ENCODE data around the gene ATF7.

DNA sequence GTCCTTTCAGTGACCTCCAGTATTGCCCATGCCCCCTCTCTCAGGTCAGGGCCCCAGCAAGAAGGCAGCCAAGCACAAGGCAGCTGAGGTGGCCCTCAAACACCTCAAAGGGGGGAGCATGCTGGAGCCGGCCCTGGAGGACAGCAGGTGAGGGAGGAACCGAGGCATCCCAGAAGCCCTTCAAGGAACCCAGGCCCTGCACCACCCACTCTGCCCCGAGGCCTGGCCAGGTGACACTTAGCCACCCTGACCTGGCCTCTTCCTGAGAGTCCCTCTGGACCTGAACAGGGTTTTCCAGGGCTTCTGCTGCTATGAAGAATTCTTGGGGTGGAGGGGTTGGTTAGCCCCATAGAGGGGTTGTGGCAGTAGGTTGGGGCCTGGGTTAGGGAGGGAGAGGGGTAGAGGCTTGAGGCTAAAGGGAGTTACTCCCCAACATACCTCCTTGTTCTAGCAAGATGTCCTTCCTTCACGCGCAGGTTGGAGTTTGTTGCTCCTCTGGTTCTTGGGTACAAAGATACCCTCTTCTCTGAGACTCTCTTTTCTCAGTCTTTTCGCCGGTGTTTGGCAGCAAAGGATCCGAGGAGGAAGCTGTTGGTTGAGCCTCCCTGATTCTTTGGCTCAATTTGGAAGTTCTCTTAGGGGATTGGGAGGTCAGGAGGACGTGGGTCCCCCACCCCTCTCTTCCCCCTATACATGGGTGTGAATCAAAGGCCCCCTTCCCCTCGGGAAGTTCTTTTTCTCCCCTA is 123.0 kb downstream of the ATF7 start:
- TF ChIP-seq ZNF24 (IDR thresholded peaks at IDR 0.05) (no peak), ZBTB7A (CRISPR knock-in tag; IDR thresholded peaks at IDR 0.05) (no peak), MXI1 (IDR thresholded peaks at IDR 0.05; ENCODE audit: borderline replicate concordance, low read depth, low read length) (no peak), NFRKB (IDR thresholded peaks at IDR 0.05) (no peak)
- TF ChIP-seq, protein P1, sequence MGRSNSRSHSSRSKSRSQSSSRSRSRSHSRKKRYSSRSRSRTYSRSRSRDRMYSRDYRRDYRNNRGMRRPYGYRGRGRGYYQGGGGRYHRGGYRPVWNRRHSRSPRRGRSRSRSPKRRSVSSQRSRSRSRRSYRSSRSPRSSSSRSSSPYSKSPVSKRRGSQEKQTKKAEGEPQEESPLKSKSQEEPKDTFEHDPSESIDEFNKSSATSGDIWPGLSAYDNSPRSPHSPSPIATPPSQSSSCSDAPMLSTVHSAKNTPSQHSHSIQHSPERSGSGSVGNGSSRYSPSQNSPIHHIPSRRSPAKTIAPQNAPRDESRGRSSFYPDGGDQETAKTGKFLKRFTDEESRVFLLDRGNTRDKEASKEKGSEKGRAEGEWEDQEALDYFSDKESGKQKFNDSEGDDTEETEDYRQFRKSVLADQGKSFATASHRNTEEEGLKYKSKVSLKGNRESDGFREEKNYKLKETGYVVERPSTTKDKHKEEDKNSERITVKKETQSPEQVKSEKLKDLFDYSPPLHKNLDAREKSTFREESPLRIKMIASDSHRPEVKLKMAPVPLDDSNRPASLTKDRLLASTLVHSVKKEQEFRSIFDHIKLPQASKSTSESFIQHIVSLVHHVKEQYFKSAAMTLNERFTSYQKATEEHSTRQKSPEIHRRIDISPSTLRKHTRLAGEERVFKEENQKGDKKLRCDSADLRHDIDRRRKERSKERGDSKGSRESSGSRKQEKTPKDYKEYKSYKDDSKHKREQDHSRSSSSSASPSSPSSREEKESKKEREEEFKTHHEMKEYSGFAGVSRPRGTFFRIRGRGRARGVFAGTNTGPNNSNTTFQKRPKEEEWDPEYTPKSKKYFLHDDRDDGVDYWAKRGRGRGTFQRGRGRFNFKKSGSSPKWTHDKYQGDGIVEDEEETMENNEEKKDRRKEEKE (IDR thresholded peaks at IDR 0.05) = no peak
- TF ChIP-seq, protein P2, sequence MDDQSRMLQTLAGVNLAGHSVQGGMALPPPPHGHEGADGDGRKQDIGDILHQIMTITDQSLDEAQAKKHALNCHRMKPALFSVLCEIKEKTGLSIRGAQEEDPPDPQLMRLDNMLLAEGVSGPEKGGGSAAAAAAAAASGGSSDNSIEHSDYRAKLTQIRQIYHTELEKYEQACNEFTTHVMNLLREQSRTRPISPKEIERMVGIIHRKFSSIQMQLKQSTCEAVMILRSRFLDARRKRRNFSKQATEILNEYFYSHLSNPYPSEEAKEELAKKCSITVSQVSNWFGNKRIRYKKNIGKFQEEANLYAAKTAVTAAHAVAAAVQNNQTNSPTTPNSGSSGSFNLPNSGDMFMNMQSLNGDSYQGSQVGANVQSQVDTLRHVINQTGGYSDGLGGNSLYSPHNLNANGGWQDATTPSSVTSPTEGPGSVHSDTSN (CRISPR knock-in tag; IDR thresholded peaks at IDR 0.05; ENCODE audit: borderline replicate concordance) = no peak
- TF ChIP-seq, protein P3, sequence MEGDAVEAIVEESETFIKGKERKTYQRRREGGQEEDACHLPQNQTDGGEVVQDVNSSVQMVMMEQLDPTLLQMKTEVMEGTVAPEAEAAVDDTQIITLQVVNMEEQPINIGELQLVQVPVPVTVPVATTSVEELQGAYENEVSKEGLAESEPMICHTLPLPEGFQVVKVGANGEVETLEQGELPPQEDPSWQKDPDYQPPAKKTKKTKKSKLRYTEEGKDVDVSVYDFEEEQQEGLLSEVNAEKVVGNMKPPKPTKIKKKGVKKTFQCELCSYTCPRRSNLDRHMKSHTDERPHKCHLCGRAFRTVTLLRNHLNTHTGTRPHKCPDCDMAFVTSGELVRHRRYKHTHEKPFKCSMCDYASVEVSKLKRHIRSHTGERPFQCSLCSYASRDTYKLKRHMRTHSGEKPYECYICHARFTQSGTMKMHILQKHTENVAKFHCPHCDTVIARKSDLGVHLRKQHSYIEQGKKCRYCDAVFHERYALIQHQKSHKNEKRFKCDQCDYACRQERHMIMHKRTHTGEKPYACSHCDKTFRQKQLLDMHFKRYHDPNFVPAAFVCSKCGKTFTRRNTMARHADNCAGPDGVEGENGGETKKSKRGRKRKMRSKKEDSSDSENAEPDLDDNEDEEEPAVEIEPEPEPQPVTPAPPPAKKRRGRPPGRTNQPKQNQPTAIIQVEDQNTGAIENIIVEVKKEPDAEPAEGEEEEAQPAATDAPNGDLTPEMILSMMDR (CRISPR knock-in tag; IDR thresholded peaks at IDR 0.05) = no peak

All from HepG2 (cell line).